HL-60/S4 treated with retinoic acid at 250 ng/mL for 4 days and 3 days (cell line): Measurements from ENCODE around the gene USP10.

ENCODE experiments used
- in situ Hi-C: fragments of 300-500 bp; cut with MboI; formaldehyde crosslinking; loops from 2 replicates; pipeline ENCODE4 v1.7.0; 2022; ENCODE audit warnings: low sequenced_read_pairs

The USP10 gene

DNA sequence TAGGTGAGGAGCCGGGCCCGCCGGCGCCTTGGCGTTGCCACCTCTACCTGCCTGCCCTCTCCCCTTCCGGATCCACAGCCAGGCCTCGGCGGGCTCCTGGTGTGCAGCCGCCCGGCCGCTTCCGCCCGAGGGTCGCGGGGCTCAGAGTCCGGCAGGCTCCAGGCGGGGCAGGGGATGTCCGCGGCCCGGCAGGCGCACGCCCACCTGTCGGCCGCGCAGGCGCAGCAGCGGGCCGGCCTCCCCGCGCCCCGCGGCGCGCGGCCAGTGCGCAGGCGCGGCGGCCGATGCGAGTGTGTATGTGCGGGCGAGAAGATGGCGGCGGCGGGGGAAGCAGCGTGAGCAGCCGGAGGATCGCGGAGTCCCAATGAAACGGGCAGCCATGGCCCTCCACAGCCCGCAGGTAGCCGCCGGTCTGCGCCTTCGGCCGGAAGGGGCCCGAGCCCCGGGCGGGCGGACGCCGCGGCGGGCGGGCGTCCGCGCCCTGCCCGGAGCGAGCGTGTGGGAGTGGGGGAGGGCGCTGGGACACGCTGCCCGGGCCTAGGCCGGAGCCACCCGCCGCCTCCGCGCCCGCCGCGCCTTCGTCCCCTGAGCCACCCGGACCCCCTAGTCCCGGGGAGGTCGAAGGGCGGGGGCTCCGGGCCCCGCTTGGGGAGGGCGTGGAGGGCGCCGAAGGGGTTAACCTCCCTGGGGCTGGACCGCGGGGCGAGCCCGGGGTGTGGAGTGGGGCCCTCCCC lies at the start of gene USP10:
TSS of gene USP10 (plus strand) at position 289 of the 734 bp plus-strand sequence. CDS start at position 380, 91 bp downstream.
- in situ Hi-C loops = no loop called here

- in situ Hi-C loops = no loop called here
These were observed 49.5 kb upstream of the USP10 start for GRCh38 chr16:84650062-84650991.

GRCh38 chr16:84652566-84652965 lies 47.2 kb upstream of the USP10 start:
- in situ Hi-C loops = no loop called here

DNA sequence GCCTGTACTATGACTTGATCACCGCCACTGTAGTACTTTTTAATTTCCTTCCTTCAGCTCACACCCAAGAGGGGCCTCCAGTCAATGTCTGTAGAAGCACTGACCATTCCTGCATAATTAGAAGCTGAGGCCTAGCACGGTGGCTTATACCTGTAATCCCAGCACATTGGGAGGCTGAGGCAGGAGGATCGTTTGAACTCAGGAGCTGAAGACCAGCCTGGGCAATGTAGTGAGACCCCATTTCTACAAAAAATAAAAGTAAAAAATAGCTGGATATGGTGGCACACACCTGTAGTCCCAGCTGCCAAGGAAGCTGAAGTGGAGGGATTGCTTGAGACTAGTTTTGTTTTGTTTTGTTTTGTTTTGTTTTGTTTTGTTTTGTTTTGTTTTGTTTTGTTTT lies 45.6 kb upstream of the USP10 start:
- in situ Hi-C loops = no loop called here

DNA sequence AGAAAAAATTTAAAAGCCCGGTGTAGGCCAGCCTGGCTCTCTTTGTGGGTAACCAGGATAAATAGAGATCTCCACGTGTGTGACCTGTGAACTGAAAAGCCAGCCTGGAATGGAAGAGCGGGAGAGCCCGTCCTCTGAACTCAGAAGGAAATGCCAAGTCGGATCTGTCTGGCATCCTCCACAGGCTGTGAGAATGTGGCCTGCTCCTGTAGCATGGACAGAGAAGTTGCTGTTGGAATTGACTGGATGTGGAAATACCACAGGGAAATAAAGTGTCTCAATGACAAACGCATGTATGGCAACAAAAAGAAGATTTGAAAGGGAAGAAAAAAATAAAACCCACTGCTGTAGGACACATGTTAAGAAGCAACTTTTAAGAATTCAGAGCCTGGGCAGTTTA lies 44.8 kb upstream of the USP10 start:
- in situ Hi-C loops = no loop called here

- in situ Hi-C loops = no loop called here
These were observed 43.2 kb upstream of the USP10 start for GRCh38 chr16:84656649-84657048.

GRCh38 chr16:84657229-84657837 lies 42.5 kb upstream of the USP10 start:
- in situ Hi-C loops = no loop called here

- in situ Hi-C loops = no loop called here
These were observed 41.1 kb upstream of the USP10 start for GRCh38 chr16:84658690-84659089.

DNA sequence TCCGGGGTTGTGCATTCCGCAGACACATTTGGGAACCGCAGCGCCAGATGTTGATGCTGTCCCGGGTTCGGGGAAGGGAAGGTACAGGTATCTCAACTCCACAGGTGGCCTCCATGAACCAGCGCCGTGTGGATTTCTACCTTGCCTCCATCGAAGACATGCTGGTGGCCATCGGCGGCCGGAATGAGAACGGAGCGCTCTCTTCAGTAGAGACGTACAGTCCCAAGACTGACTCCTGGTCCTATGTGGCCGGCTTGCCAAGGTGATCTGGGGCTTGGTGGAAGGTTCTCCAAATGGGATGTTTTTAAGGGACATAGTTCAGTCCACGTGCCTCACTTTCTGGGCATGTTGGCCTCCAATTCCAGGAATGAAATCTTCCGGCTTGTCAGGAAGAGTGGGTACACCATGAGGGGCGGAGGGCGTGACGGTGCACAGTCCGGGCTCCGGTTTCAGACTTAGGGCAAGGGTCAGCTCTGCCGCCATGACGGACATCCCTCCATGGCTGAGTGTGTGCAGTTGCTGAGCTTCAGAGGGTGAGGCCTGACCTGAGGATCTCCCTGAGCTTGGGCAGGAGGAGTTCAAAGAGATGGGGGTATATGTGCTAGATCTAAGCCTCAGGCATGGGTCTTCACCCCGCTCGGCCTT lies 40.0 kb upstream of the USP10 start:
- in situ Hi-C loops = no loop called here

DNA sequence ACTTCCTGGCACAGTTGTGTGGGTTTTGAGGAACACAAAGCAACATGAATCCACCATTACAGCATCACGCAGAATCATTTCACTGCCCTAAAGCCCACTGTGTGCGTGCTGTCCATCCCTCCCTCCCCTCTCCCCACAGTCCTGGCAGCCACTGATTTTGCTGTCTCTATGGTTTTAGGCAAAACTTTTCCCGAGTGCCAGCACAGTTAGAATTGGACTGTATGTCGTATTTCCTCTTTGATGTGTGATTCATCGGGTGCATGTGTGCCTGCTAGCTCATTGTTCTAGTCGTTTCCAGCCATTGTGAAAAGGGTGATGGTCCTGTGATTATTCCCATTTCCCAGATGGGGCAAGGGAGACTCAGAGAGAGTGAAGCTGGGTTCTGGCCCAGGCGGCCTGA lies 38.8 kb upstream of the USP10 start:
- in situ Hi-C loops = no loop called here

DNA sequence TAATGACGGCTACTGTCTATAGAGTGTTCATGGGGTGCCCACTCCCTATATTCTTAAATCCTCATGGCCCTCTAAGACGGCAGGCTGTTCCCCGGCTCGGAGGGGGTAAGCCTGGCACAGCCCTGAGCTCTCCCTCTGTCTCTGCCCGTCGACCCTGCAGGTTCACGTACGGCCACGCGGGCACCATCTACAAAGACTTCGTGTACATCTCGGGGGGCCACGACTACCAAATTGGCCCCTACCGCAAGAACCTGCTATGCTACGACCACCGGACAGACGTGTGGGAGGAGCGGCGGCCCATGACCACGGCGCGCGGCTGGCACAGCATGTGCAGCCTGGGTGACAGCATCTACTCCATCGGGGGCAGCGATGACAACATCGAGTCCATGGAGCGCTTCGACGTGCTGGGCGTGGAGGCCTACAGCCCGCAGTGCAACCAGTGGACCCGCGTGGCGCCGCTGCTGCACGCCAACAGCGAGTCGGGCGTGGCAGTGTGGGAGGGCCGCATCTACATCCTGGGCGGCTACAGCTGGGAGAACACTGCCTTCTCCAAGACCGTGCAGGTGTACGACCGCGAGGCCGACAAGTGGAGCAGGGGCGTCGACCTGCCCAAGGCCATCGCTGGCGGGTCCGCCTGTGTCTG lies 38.3 kb upstream of the USP10 start:
- in situ Hi-C loops = no loop called here

DNA sequence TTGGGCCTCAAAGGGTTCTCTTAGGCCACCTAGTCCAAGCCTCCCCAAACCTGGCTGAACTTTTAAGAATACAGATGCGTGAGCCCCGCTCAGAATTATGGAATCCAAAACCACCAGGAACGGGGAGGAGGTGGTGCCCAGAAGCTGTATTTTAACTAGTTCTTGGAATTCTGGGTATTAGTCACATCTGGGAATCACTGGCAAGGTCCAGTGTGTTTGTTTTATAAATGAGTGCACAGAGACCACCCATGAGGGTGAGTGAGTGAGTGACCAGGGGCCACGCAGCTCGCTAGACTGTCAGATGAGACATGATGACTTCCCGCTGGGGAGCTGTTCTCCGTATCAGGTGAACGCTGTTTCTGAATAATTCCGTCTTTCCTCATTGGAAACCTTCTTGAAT lies 37.3 kb upstream of the USP10 start:
- in situ Hi-C loops = no loop called here

DNA sequence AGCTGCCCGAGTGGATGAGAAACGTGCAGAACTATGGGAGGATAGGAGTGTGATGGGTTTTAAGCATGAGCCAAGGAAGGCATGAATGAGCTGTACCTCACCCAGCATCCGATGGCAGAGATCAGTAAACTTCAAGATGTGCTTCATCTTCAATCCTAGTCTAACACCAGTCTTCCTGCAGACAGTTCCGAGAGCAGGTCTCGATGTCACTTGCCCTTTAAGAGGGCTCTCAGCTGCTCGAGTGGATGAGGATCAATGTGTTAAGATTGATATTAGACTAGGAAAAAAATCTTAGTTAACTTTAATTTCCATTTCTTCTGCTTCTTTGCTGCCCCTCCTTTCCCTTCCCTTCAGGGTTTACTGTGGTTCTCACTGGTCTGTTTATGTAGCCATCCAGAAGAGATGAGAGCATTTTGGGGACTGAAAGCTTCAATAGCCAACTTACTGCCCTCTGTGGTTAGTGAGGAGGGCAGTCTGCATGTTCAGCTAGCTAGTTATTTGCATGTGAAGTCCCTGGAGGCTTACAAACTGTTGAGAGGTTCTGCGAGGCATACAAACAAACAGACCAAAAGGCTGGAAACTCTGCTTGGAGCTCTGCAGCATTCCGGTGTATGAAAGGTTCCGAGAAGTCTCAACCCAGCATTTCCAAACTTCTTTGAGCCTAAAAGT lies 36.2 kb upstream of the USP10 start:
- in situ Hi-C loops = no loop called here

DNA sequence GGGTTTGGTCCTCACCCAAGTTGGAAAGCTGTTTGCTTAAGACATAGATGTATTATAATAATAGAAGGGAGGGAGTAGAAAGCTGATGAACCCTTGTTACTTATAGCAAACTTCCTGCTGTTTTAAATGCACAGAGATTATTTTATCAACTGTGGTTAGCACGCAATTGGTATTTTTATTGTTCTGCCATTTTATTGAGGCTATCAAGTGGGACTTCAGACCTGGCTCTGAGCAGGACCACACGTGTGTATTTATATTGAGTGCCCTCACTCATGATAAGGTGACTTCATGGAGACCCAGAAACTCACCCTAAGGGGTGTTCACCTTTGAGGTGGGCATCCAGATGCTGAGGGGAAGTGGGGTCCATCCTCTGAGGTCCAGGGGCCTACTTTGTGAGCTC lies 34.4 kb upstream of the USP10 start:
- in situ Hi-C loops = no loop called here

DNA sequence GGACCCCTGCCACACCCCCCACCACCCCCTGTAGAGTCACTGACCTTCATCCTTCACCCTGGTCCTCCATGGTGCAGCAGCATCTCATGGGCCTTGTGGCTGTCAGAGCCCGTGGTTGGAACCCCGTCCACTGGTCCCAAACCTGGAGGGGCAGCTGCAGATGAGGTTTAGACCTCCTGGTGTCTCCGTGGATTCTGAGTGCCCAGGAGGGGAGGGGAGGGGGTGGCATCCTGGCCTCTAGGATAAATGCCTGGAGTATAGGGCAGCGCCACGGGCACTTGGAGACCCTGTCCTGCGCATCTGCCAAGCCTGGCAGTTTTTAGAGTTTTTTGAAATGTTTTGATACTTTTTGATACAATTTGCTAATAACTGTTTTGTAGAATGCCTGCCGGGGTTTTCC lies 34.0 kb upstream of the USP10 start:
- in situ Hi-C loops = no loop called here

DNA sequence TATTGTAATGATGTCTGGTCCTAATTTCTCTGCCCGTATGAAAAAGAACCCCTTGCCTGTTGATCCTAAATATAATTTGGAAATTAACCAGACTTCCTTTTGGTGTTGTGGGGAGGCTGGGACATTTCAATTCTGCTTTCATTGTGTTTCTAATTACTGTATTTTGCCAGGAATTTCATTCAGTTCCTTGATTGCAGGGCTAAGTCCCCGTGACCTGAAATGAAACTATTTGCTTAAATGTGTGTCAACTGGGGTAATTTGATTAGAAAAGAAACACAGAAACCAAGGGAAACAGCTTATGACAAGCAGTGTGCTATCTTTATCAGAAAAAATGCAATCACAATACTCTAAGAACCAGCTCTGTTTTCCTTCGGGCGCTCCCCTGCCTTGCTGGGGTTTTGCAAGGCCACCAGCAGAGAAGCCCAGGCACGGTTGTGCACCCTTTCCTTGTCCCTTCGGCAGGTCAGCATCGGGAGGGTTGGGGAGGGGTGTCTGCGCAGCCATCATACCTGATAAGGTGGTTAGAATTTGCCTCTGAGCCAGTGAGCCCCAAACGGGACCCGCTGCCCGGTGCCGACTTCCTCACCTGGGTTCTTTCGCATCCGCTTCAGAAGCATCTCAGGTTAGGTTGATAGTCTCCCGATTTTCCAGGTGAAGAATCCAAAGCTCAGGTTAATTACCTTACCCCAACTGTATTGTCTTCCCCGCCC lies 32.0 kb upstream of the USP10 start:
- in situ Hi-C loops = no loop called here

- in situ Hi-C loops = no loop called here
These were observed 29.7 kb upstream of the USP10 start for GRCh38 chr16:84670063-84670462.

DNA sequence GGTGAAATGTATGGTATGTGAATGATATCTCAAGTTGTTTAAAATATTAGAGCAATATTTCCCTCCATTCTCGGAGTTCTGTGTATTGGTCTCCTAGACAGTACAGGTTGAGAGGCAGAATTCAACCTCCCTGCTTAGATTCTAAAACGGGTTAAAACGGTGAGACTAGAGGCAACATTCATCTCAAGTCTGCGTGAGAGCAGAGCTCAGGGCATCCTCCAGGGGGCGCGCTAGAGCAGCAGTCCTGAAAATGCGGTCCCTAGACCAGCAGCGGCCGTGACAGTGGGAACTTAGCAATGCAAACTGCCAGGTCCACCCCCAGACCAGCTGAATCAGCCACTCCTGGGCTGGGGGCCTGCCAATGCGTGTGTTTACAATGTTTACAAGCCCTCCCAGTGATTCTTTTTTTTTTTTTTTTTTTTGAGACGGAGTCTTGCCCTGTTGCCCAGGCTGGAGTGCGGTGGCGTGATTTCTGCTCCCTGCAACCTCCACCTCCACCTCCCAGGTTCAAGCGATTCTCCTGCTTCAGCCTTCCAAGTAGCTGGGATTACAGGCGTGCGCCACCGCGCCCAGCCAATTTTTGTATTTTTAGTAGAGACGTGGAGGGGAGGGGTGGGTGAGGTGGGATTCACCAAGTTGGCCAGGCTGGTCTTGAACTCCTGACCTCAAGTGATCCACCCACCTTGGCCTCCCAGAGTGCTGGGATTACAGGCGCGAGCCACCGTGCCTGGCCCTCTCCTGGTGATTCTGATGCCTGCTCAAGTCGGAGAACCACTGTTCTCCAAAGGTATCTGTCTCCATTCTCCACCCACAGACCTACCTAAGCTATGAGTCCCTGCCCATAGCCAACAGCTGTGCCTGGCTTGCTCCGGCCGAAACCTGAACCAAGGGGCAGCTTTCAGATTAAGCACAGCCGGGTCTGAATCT lies 27.3 kb upstream of the USP10 start:
- in situ Hi-C loops = no loop called here

GRCh38 chr16:84673203-84673535 lies 26.6 kb upstream of the USP10 start:
- in situ Hi-C loops = no loop called here
